ENCODE results near the gene GLYR1. TPM values are rescaled to one million over a fixed set of nuclear protein-coding genes. Genes with fewer than 3 reads are reported as not detected.
"Not testable (repeated sequence)": the region's sequence is repeated elsewhere in the genome, so short reads cannot be mapped to it uniquely, and the experiment has no call there.

Gene GLYR1
- total RNA-seq, 1 donor from 2014 or later, result 85.6 TPM

DNA sequence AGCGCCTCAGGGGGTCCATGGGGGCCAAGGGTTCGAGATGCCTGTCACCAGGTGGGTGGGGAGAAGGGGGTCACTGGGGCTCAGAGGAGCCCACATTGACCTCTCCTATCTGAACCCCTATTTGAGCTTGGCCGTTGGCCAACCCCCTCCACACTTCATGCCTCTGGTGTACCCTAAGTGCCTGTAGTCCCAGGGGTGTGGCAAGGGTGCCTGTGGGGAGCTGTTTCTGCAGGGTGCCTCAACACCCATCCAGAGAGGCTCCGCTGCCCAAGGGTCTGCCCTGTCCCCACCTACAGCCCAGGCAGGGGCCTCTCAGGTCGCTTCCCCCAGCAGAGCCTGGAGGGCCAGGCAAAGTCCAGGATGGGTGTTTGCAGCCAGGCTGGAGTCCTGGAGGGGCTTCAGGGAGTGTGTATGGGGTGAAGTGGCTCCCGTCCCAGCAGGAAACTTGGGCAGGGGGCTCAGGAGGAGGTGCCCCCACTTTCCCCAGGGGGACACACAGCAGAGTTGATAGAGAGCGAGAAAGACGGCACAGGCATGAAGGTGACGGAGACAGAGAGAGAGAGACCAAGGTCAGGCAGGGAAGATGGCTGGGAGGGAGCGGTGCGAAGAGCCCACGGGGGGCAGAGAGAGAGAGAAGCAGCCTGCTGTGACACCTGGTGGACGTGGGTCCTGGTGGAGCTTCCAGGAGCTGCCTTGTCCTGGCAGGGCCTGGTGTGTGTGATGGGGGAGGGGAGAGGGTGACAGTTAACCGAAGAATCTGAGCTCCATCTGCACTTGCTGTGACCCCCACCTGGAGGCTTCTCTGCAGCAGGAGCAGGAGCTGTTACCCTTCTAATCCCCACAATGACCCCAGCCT is 59.2 kb downstream of the GLYR1 start, which contains the start of gene SEPTIN12:
Gene SEPTIN12, minus strand, starts transcription at position 719 of the 856 bp plus-strand sequence. Its CDS starts 700 bp downstream, at position 19.
- no peak for DNase-seq

GRCh38 chr16:4787068-4787467 is 60.0 kb downstream of the GLYR1 start:
- DNase-seq, result no peak

- no peak for DNase-seq
Measured at GRCh38 chr16:4785758-4786433, 61.2 kb downstream of the GLYR1 start.

- not testable (repeated sequence) for DNase-seq
Measured at GRCh38 chr16:4784444-4784987, 62.6 kb downstream of the GLYR1 start.

DNA sequence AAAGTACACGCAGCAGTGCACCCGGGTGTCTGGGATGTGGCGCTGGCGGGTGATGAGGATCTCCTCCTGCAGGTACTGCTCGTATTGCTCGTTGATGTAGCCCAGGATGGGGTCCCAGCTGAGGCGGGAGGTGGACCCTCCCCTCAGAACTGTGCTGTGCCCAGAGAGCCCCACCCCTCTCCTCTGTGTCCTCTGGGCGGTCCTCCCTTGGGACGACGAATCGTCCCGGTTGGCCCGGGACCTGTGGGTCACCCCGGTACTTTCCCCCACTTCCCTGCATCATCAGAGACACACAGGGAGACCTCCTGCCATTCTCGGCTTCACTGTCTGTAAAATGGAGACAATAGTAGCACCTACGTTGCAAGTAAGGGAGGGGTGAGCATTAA is 63.1 kb downstream of the GLYR1 start:
- no peak for DNase-seq

GRCh38 chr16:4783251-4783950 is 63.7 kb downstream of the GLYR1 start:
- no peak for DNase-seq

- DNase-seq, result no peak
Measured at GRCh38 chr16:4780235-4780634, 66.9 kb downstream of the GLYR1 start.

GRCh38 chr16:4778050-4778392 is 69.1 kb downstream of the GLYR1 start:
- DNase-seq, result no peak

DNA sequence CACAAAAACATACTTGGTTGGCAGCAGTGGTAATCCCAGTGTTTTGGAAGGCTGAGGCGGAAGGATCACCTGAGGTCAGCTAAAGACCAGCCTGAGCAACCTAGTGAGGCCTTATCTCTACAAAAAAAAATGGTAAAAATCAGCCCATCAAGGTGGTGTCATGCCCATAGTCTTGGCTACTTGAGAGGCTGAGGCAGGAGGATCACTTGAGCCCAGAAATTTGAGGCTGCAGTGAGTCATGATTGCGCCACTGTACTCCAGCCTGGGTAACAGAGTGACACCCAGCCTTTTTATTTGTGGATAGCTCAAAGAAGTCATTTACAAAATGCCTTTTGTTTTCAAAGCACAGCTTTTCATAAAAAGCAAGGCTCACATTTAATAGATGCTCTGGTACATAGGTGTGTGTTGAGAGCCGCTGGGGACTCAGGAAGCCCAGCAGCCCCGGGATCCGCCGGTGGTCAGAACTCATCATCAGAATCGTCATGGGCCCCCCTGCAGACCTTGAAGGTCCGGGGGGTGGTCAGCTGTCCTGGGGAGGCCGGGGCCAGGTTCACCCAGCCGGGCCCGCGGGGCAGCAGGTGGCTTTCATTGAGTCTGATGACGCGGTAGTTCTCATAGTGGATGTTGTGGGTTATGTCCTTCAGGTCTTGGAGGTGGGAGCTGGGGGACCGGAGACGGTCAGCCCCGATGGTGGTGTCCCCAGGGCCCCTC is 69.6 kb downstream of the GLYR1 start:
- DNase-seq, result no peak

GRCh38 chr16:4776141-4776705 is 70.9 kb downstream of the GLYR1 start:
- no peak for DNase-seq

- no peak for DNase-seq
Measured at GRCh38 chr16:4775005-4775404, 72.1 kb downstream of the GLYR1 start.

GRCh38 chr16:4772351-4772750 is 74.7 kb downstream of the GLYR1 start:
- no peak for DNase-seq

DNA sequence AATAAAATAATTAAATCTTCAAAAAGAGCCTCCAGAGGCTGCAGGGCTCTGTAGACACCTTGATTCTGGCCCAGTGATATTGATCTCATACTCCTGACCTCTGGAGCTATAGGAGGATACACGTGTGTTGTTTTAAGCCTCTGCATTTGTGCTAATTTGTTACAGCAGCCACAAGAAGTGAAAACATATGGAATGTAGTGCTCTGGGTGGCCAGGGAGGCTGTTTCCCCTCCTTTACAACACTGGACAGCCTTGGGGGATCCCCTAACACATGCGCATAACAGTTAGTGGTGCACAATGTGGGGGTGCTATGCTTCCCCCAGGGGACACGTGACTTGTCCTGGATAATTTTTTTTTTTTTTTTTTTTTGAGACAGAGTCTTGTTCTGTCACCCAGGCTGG is 75.4 kb downstream of the GLYR1 start:
- no peak for DNase-seq

- DNase-seq, result no peak
Measured at GRCh38 chr16:4769306-4769638, 77.8 kb downstream of the GLYR1 start.

- peak; percentile 96 for DNase-seq
Measured at GRCh38 chr16:4768549-4769305, 78.4 kb downstream of the GLYR1 start.

DNA sequence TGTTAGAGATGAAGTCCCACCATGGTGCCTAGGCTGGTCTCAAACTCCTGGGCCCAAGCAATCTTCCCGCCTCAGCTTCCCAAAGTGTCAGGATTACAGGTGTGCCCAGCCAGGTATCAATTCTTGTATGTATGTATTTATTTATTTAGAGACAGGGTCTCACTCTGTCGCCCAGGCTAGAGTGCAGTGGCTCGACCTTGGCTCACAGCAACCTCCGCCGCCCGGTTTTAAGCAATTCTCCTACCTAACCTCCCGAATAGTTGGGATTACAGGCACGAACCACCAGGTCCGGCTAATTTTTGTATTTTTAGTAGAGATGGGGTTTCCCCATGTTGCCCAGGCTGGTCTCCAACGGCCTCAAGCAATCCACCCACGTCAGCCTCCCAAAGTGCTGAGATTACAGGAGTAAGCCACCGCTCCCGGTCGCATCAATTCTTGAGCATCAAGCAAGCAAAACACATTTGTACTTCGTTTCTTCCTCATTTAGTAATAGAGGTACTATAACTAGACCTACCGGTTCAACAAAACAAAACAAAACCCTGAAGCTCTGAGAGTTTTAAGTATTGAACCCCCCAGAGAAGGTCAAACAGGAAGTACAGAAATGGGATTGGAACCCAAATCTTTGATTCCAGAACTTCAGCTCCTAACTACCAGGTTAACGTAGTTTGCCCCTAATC is 79.1 kb downstream of the GLYR1 start:
- DNase-seq, result peak; percentile 30

GRCh38 chr16:4766875-4767628 is 80.0 kb downstream of the GLYR1 start, which contains the start of gene ZNF500:
Gene ZNF500 (minus strand): TSS chr16:4767162. CDS start chr16:4765978, 1,184 bp downstream.
- peak; percentile 98 for DNase-seq

DNA sequence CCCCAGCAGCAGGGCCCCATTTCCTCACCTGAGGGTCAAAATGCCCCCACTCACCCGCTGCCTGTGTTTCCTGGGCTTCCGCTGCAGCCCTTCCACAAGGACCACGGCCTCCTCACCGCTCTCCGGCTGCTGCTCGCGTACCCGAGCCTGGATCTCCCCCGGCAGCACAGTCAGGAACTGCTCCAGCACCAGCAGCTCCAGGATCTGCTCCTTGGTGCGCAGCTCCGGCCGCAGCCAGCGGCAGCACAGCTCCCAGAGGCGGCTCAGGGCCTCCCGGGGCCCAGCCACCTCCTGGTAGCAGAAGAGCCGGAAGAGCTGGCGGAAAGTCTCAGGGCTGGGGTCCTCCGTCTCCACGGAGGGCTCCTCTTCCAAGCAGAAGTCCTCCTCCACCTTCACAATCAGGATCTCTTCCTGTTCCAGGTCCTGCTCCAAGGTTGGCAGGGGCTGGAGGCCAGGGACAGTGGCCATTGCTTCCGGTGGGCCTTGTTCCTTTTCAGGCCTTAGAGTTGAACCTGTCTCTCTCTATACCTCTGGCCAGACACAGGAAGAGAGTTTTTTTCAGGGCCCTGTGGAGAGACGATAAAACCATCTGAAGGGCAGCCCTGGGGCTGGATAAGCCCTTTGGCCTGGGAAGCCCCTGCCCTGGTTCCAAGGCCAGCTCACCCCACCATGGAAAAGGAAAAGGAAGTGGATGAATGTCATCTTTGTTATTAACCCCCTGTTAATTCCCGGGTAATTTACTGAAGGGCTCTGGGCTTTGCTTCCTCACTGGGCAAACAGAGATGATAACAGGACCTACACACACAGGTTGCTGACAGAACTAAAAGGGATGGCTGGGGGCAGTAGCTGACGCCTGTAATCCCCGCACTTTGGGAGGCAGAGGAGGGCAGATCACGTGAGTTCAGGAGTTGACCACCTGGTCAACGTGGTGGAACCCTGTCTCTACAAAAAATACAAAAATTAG is 81.3 kb downstream of the GLYR1 start:
- DNase-seq, result no peak

DNA sequence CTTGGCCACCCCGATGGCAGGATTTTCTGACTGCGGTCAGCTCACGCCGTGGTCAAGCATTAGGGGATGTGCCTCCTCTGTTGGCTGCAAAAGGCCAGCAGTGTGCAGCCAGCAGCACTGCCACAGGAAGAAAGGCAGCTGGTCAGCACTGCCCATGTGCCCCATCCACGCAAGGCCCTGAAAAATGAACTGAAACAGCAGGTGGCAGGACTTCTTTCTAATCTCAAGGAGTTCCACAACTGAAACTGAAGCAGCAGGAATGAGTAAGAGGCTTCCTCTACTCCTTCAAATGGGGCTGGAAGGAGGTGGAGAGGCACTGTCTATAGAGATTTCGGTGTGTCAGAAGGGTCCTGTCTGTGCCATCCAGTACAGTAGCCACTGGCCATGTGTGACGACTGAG is 83.3 kb downstream of the GLYR1 start:
- DNase-seq, result no peak
